WERI-Rb-1 (cell line): ENCODE results near the gene ETV7.
A peak's percentile ranks its signal among the peaks of the same experiment; 100 is the strongest.

Experiments used
- DNase-seq: peaks from one replicate; pipeline ENCODE4 v3.0.0-alpha.2; 2020
- H3K27ac ChIP-seq: fragments of 250-450 bp; sonication (Bioruptor Pico); 2 replicates; pipeline ENCODE4 v1.5.1; 2020; ENCODE audit warnings: mild to moderate bottlenecking, moderate library complexity
- H3K27me3 ChIP-seq: fragments of 250-450 bp; sonication (Bioruptor Pico); 2 replicates; pipeline ENCODE4 v1.5.1; 2021; ENCODE audit warnings: mild to moderate bottlenecking, low read depth, moderate library complexity; ENCODE audit not compliant: insufficient read depth, severe bottlenecking
- H3K36me3 ChIP-seq: fragments of 250-450 bp; sonication (Bioruptor Pico); 2 replicates; pipeline ENCODE4 v1.5.1; 2020; ENCODE audit warnings: mild to moderate bottlenecking, moderate library complexity
- H3K4me3 ChIP-seq: 2 replicates; pipeline ENCODE4 v1.5.1; 2011; ENCODE audit warnings: low read depth, mild to moderate bottlenecking, control low read depth, low read length
- H3K9me3 ChIP-seq: fragments of 250-450 bp; sonication (Bioruptor Pico); 2 replicates; pipeline ENCODE4 v1.5.1; 2021; ENCODE audit warnings: mild to moderate bottlenecking, moderate library complexity; ENCODE audit not compliant: severe bottlenecking
- TF ChIP-seq, protein P1 (sequence below): IDR thresholded peaks from 2 replicates; pipeline ENCODE4 v1.5.1; 2011; ENCODE audit warnings: low read depth, mild to moderate bottlenecking, control low read depth, inconsistent platforms, low read length

ETV7 gene

DNA sequence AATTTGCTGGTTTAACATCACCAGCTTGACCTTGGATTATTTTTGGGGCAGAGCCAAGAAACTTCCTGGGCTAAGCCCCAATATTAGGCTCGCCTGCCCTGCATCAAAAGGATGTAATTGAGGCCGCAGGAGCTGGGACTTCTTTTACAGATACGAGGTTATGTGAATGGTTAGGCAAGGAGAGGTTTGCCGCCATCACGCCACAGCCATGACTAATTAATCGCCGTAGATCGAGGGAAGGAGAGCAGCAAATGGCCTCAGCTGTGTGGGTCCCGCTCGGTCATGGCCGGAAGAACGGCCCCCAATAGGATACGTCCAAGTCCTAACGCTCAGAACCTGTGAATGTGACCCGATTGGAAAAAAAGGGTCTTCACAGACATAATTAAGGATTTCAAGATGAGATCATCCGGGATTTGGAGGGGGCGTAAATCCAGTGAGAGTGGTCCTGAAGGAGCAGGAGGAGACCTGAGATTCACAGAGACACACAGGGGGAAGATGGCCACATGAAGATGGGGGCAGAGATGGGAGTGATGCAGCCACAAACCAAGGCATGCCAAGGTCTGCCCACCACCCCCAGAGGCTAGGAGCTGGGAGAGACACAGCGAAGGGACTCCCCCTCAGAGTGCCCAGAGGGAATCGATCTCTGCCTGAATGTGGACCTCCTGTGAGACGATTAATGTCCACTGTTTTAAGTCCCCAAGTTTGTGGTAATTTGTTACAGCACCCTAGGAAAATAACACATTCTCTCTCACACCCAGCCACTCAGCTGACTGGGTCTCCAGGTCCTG is 40.8 kb downstream of the ETV7 start:
- Histone ChIP-seq H3K27me3 (no peaks in the 10 kb centered on the region), H3K36me3 (no peaks in the 10 kb centered on the region), H3K27ac (no peak overlapping the region), H3K4me3 (no peak overlapping the region), H3K9me3 (no peaks in the 10 kb centered on the region)
- TF ChIP-seq, protein P1, sequence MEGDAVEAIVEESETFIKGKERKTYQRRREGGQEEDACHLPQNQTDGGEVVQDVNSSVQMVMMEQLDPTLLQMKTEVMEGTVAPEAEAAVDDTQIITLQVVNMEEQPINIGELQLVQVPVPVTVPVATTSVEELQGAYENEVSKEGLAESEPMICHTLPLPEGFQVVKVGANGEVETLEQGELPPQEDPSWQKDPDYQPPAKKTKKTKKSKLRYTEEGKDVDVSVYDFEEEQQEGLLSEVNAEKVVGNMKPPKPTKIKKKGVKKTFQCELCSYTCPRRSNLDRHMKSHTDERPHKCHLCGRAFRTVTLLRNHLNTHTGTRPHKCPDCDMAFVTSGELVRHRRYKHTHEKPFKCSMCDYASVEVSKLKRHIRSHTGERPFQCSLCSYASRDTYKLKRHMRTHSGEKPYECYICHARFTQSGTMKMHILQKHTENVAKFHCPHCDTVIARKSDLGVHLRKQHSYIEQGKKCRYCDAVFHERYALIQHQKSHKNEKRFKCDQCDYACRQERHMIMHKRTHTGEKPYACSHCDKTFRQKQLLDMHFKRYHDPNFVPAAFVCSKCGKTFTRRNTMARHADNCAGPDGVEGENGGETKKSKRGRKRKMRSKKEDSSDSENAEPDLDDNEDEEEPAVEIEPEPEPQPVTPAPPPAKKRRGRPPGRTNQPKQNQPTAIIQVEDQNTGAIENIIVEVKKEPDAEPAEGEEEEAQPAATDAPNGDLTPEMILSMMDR, result no peak
- no peak for DNase-seq

DNA sequence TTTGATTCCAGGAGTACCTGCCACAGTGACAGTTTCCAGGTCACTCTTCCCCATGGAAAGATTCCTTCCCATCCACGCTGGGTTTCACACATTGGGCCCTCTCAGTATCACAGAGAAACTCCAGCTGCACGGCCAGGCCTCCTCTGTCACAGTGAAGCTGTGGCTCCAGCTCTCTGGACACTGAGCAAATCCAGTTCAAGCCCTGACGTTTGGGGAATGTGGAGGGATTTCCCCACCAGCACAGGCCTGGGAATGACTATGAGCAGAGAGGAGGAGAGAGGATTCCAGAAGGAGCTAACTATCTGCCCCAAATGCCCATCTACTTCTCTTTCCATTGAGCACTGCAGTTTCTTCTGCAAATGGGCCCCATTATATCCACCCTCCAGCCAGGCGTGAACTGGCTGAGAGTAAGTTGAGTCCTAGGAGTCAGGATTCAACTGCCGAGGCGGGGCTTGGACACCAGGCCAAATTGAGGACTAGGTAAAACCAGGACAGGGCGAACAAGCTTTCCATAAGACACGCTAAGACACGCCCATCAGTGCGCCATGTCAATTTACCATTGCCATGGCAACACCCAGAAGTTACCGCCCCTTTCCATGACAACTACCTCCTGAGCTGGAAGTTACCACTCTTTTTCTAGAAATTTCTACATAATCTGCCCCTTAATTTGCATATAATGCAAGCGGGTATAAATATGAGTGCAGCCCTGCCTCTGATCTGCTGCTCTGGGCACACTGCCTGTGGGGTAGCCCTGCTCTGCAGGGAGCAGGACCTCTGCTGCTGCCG is 41.6 kb downstream of the ETV7 start:
- TF ChIP-seq, protein P1, result no peak
- H3K27ac ChIP-seq, result no peak overlapping the region
- DNase-seq, result no peak
- no peak overlapping the region for H3K4me3 ChIP-seq
- no peaks in the 10 kb centered on the region for H3K27me3 ChIP-seq
- H3K36me3 ChIP-seq, result no peaks in the 10 kb centered on the region
- H3K9me3 ChIP-seq, result no peaks in the 10 kb centered on the region

DNA sequence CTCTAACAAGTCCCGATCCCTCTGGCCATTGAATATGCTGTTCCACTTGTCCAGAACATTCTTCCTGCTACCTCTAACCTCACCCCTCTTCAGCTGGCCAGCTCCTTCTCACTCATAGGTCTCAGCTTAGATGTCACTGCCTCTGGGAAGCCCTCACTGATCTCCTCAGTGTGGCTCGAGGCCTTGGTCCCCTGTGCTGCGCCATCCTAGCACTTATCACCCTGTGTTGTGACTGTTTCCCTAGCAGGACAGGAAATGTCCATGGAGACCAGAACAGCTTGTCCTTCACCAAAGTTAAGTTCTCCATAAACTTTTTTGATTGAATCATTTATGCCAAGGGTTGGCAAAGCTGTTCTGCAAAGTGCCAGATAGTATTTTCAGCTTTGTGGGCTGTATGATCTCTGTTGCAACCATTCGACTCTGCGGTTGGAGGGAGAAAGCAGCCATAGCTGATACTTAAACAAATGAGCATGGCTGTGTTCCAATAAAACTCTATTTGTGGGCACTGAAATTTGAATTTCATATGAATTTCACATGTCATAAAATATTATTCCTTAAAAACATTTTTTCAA is 44.3 kb downstream of the ETV7 start:
- H3K4me3 ChIP-seq, result no peak overlapping the region
- TF ChIP-seq, protein P1, result no peak
- no peak overlapping the region for H3K27ac ChIP-seq
- no peaks in the 10 kb centered on the region for H3K9me3 ChIP-seq
- no peaks in the 10 kb centered on the region for H3K36me3 ChIP-seq
- no peak for DNase-seq
- no peaks in the 10 kb centered on the region for H3K27me3 ChIP-seq

DNA sequence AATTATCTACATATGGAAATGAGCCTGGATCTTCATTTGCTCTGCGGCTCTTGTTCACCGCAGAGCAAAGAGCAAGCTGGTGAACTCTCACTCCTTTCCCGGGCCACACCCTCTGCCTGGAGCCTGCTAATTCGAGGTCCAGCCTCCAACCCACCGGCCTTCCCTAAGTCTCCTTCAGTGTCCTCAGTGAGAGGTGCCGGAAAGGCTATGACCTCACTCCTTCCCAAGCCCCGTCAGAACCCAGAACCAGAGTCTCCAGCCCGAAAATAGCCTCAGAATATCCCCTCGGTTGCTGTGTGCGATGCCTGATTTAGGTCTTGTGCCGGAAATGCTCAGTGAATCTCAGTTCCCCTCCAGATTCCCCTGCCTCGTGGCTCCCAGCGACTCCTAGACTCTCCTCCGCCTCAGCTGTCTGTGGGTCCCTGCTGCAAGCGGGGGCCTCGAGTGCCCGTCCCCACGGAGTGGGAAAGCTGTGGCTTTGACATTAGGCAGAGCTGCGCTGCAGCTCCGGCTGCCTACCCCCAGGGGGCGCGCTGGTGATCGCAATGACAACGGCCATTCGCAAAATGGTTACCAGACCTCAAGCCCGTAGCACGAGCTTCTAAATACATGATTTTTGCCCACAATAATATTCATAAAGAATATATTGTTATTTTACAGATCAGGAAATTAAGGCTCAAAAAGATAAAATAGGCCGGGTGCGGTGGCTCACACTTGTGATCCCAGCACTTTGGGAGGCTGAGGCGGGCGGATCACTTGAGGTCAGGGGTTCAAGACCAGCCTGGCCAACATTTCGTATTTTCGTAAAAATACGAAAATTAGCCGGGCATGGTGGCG is 46.6 kb downstream of the ETV7 start:
- Histone ChIP-seq H3K27ac (no peak overlapping the region), H3K36me3 (no peaks in the 10 kb centered on the region), H3K4me3 (peak overlapping the region; percentile 5; the same call in 1 of the 2 replicates), H3K27me3 (no peaks in the 10 kb centered on the region), H3K9me3 (no peaks in the 10 kb centered on the region)
- TF ChIP-seq, protein P1, result peak; percentile 99
- peak; percentile 87 for DNase-seq

DNA sequence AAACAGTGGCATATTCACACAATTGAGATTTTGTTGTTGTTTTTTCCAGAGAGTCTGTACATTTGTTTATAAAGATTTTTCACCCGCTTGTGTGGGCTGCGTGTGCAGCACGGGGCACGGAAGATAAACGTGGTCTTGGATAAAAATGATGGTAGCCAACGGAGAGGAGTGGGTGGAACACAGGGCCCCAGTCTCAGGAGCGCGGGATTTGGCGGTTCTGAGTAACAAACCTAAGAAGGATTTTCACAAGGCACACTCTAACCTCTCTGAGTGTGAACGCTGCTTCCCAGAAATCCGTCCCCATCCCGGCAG is 47.2 kb downstream of the ETV7 start:
- Histone ChIP-seq H3K4me3 (no peak overlapping the region), H3K27ac (no peak overlapping the region)

More for the DNA sequence above, 47.2 kb downstream of the ETV7 start:
- Histone ChIP-seq H3K27me3 (no peaks in the 10 kb centered on the region), H3K9me3 (no peaks in the 10 kb centered on the region), H3K36me3 (no peaks in the 10 kb centered on the region)
- no peak for DNase-seq
- TF ChIP-seq, protein P1, result no peak
